Breast epithelium (tissue), 4 donors: ENCODE measurements around the gene GADD45G. TPM values are rescaled to one million over a fixed set of nuclear protein-coding genes. Genes with fewer than 3 reads are reported as not detected.
A peak's percentile ranks its signal among the peaks of the same experiment; 100 is the strongest.

Experiments
- DNase-seq, 2 donors: peaks; one replicate each; pipeline ENCODE4 v3.0.0-alpha.2; 2019; ENCODE audit warnings: low spot score in 2 of 2
- H3K27ac ChIP-seq, 2 donors: fragments of 200-600 bp; sonication (generic) in 1 of 2; one replicate each; pipeline ENCODE4 v1.5.1; 2016 to 2019; ENCODE audit warnings: mild to moderate bottlenecking in 1 of 2
- H3K27me3 ChIP-seq, 2 donors: fragments of 200-600 bp; sonication (generic) in 1 of 2; one replicate each; pipeline versions ENCODE4 v1.5.1 to v1.6.0; 2017 to 2019; ENCODE audit warnings: control low read depth in 1 of 2, mild to moderate bottlenecking in 1 of 2
- H3K36me3 ChIP-seq: fragments of 200-600 bp; one replicate; pipeline ENCODE4 v1.5.1; 2019
- H3K4me1 ChIP-seq, 2 donors: fragments of 200-600 bp; sonication (generic); one replicate each; pipeline ENCODE4 v1.5.1; 2016 to 2019; ENCODE audit warnings: control low read depth in 1 of 2
- H3K4me3 ChIP-seq, 3 donors: fragments of 200-600 bp; sonication (generic); 1 replicate in 2 of 3; 2 replicates in 1 of 3; pipeline ENCODE4 v1.5.1; 2016 to 2019; ENCODE audit warnings: mild to moderate bottlenecking in 3 of 3, moderate library complexity in 2 of 3
- H3K9me3 ChIP-seq, 2 donors: fragments of 200-600 bp; sonication (generic) in 1 of 2; one replicate each; pipeline ENCODE4 v1.5.1; 2016 to 2019; ENCODE audit warnings: control low read depth in 1 of 2
- CTCF ChIP-seq, 3 donors: fragments of 450-650 bp; IDR thresholded peaks; one replicate each; pipeline ENCODE4 v1.5.1; 2016 to 2017; ENCODE audit warnings: antibody characterized with exemption in 3 of 3, mild to moderate bottlenecking in 3 of 3, moderate library complexity in 3 of 3
- POLR2A ChIP-seq: fragments of 450-650 bp; IDR thresholded peaks from one replicate; pipeline ENCODE4 v1.6.1; 2016; ENCODE audit warnings: antibody characterized with exemption, mild to moderate bottlenecking, moderate library complexity
- POLR2AphosphoS5 ChIP-seq, 3 donors: sonication (generic); formaldehyde crosslinking; IDR thresholded peaks; one replicate each; pipeline ENCODE4 v1.6.1; 2017; ENCODE audit warnings: antibody characterized with exemption in 3 of 3
- intact Hi-C: fragments of 100-400 bp; cut with DNase I; formaldehyde crosslinking; loops from one replicate; pipeline ENCODE4 v1.15.1; 2023; ENCODE audit warnings: low total_unique reads
- total RNA-seq, 3 donors: library from RNA; depleted of rRNA; stranded (reverse); fragments of >200 nt; gene quantifications; one replicate each; pipeline ENCODE4 v1.1.0, GENCODE V29; 2016

Gene GADD45G
- total RNA-seq, 3 donors from 2014 or later = 13.0 to 24.3 (median 15.8) TPM

- no peak for TF ChIP-seq POLR2A
- peak in 1 of 3 donors; percentile 9 for TF ChIP-seq CTCF (IDR thresholded peaks at IDR 0.05)
- Histone ChIP-seq H3K4me1 (no peaks in the 10 kb centered on the region), H3K36me3 (no peaks in the 10 kb centered on the region), H3K9me3 (no peaks in the 10 kb centered on the region), H3K27me3 (no peaks in the 10 kb centered on the region), H3K4me3 (no peak overlapping the region), H3K27ac (no peak overlapping the region)
- intact Hi-C loops = no loop called here
- no peak for DNase-seq
Measured at GRCh38 chr9:89592963-89593726, 11.7 kb upstream of the GADD45G start.

GRCh38 chr9:89593727-89594427 is 10.9 kb upstream of the GADD45G start:
- no peaks in the 10 kb centered on the region for H3K4me1 ChIP-seq
- H3K36me3 ChIP-seq = no peaks in the 10 kb centered on the region
- no peak overlapping the region for H3K27ac ChIP-seq
- intact Hi-C loops = no loop called here
- DNase-seq = peak in 1 of 2 donors; percentile 67
- TF ChIP-seq CTCF (IDR thresholded peaks at IDR 0.05) = peak; percentile 28 to 53 (median 48)
- TF ChIP-seq POLR2AphosphoS5 (IDR thresholded peaks at IDR 0.05) = no peak
- H3K4me3 ChIP-seq = no peak overlapping the region
- no peaks in the 10 kb centered on the region for H3K27me3 ChIP-seq
- no peaks in the 10 kb centered on the region for H3K9me3 ChIP-seq

GRCh38 chr9:89594811-89595550 is 9.8 kb upstream of the GADD45G start:
- Histone ChIP-seq H3K4me1 (no peaks in the 10 kb centered on the region), H3K36me3 (no peaks in the 10 kb centered on the region), H3K9me3 (no peaks in the 10 kb centered on the region), H3K4me3 (no peak overlapping the region), H3K27me3 (no peaks in the 10 kb centered on the region), H3K27ac (no peak overlapping the region)
- TF ChIP-seq POLR2A (no peak), CTCF (IDR thresholded peaks at IDR 0.05) (no peak), POLR2AphosphoS5 (IDR thresholded peaks at IDR 0.05) (no peak)
- intact Hi-C loops = no loop called here
- DNase-seq = no peak

- TF ChIP-seq POLR2A (no peak), CTCF (IDR thresholded peaks at IDR 0.05) (no peak), POLR2AphosphoS5 (IDR thresholded peaks at IDR 0.05) (no peak)
- intact Hi-C loops = no loop called here
Measured at GRCh38 chr9:89595646-89596045, 9.2 kb upstream of the GADD45G start.

More at GRCh38 chr9:89595646-89596045, 9.2 kb upstream of the GADD45G start:
- Histone ChIP-seq H3K4me1 (no peaks in the 10 kb centered on the region), H3K36me3 (no peaks in the 10 kb centered on the region), H3K4me3 (no peak overlapping the region), H3K9me3 (no peaks in the 10 kb centered on the region), H3K27ac (no peak overlapping the region), H3K27me3 (no peaks in the 10 kb centered on the region)
- DNase-seq = no peak
